ENCODE measurements around the gene URM1.

DNA sequence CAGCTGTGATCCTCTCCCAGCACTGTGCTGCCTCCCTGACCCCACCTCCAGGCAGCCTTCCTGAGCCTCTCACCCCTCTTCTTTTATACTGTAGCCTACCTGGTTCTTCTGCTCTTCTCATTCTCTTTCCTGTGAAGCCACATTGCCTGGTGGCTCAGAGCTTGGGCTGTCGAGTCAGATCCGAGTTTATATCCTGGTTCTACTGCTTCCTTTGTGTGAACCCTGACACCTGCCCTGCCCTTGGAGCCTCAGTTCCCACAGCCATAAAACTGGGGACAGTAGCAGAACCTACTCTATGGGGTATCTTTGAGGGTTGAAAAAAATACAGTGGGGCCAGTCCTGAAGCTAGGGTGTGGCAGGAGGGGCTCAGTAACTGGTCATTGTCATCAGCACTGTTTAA, 22.0 kb upstream of the URM1 start:
- TF ChIP-seq, protein P1, sequence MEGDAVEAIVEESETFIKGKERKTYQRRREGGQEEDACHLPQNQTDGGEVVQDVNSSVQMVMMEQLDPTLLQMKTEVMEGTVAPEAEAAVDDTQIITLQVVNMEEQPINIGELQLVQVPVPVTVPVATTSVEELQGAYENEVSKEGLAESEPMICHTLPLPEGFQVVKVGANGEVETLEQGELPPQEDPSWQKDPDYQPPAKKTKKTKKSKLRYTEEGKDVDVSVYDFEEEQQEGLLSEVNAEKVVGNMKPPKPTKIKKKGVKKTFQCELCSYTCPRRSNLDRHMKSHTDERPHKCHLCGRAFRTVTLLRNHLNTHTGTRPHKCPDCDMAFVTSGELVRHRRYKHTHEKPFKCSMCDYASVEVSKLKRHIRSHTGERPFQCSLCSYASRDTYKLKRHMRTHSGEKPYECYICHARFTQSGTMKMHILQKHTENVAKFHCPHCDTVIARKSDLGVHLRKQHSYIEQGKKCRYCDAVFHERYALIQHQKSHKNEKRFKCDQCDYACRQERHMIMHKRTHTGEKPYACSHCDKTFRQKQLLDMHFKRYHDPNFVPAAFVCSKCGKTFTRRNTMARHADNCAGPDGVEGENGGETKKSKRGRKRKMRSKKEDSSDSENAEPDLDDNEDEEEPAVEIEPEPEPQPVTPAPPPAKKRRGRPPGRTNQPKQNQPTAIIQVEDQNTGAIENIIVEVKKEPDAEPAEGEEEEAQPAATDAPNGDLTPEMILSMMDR (IDR thresholded peaks at IDR 0.05; ENCODE audit: insufficient read depth, low read length), result no peak
- TF ChIP-seq GABPA (IDR thresholded peaks at IDR 0.05; ENCODE audit: low read depth) (no peak), SPI1 (IDR thresholded peaks at IDR 0.05; ENCODE audit: borderline replicate concordance, low read depth) (no peak), POLR2AphosphoS5 (IDR thresholded peaks at IDR 0.05; ENCODE audit: low read depth) (no peak)
- TF ChIP-seq, protein P2, sequence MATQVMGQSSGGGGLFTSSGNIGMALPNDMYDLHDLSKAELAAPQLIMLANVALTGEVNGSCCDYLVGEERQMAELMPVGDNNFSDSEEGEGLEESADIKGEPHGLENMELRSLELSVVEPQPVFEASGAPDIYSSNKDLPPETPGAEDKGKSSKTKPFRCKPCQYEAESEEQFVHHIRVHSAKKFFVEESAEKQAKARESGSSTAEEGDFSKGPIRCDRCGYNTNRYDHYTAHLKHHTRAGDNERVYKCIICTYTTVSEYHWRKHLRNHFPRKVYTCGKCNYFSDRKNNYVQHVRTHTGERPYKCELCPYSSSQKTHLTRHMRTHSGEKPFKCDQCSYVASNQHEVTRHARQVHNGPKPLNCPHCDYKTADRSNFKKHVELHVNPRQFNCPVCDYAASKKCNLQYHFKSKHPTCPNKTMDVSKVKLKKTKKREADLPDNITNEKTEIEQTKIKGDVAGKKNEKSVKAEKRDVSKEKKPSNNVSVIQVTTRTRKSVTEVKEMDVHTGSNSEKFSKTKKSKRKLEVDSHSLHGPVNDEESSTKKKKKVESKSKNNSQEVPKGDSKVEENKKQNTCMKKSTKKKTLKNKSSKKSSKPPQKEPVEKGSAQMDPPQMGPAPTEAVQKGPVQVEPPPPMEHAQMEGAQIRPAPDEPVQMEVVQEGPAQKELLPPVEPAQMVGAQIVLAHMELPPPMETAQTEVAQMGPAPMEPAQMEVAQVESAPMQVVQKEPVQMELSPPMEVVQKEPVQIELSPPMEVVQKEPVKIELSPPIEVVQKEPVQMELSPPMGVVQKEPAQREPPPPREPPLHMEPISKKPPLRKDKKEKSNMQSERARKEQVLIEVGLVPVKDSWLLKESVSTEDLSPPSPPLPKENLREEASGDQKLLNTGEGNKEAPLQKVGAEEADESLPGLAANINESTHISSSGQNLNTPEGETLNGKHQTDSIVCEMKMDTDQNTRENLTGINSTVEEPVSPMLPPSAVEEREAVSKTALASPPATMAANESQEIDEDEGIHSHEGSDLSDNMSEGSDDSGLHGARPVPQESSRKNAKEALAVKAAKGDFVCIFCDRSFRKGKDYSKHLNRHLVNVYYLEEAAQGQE (IDR thresholded peaks at IDR 0.05; ENCODE audit: insufficient replicate concordance, low read depth), result no peak

Measured in HL-60 (cell line).